Kidney (tissue), 14 donors: ENCODE measurements around the gene CDK6. TPM values are rescaled to one million over a fixed set of nuclear protein-coding genes. Genes with fewer than 3 reads are reported as not detected.

ENCODE experiments used
- DNase-seq, 5 donors: peaks; one replicate each; pipeline ENCODE4 v3.0.0-alpha.2; 2013 to 2020
- FAIRE-seq: peaks from 2 replicates; lab custom pipeline; 2012; peaks lifted over from hg19 to GRCh38; lab: Jason Lieb, UNC
- H3K27ac ChIP-seq, 2 donors: one replicate each; pipeline ENCODE4 v1.7.0; 2013; ENCODE audit warnings: low read depth in 2 of 2, low read length in 2 of 2, inconsistent platforms in 1 of 2
- H3K27me3 ChIP-seq: one replicate; pipeline ENCODE4 v1.7.1; 2013; ENCODE audit warnings: low read length, inconsistent platforms; ENCODE audit not compliant: control insufficient read depth, insufficient read depth
- H3K36me3 ChIP-seq, 3 donors: one replicate each; pipeline versions ENCODE4 v1.7.0 to v1.7.1; 2013; ENCODE audit warnings: low read length in 3 of 3, control low read depth in 1 of 3, inconsistent platforms in 1 of 3; ENCODE audit not compliant: insufficient read depth in 3 of 3, control insufficient read depth in 2 of 3
- H3K4me1 ChIP-seq, 3 donors: one replicate each; pipeline versions ENCODE4 v1.7.0 to v1.7.1; 2013; ENCODE audit warnings: low read length in 3 of 3, inconsistent platforms in 1 of 3, low read depth in 1 of 3; ENCODE audit not compliant: control insufficient read depth in 2 of 3, insufficient read depth in 2 of 3
- H3K4me3 ChIP-seq, 3 donors: one replicate each; pipeline versions ENCODE4 v1.7.0 to v1.8.1; 2013; ENCODE audit warnings: low read length in 3 of 3, control low read depth in 1 of 3, inconsistent platforms in 1 of 3
- H3K9ac ChIP-seq, 3 donors: one replicate each; pipeline versions ENCODE4 v1.7.0 to v1.7.1; 2013; ENCODE audit warnings: low read length in 3 of 3, control low read depth in 1 of 3, inconsistent platforms in 1 of 3
- H3K9me3 ChIP-seq, 3 donors: one replicate each; pipeline versions ENCODE4 v1.7.0 to v1.7.1; 2013; ENCODE audit warnings: low read length in 3 of 3, control low read depth in 1 of 3, inconsistent platforms in 1 of 3; ENCODE audit not compliant: control insufficient read depth in 2 of 3, insufficient read depth in 1 of 3
- CTCF ChIP-seq: IDR thresholded peaks from 3 replicates; pipeline ENCODE4 v1.5.1; 2012; ENCODE audit warnings: mild to moderate bottlenecking, moderate library complexity, borderline replicate concordance; ENCODE audit not compliant: insufficient read depth; ENCODE audit errors: extremely low read depth
- intact Hi-C: fragments of 100-400 bp; cut with DNase I; formaldehyde crosslinking; loops from one replicate; pipeline ENCODE4 v1.11.1; 2022
- polyA plus RNA-seq: library from polyadenylated mRNA; stranded (reverse); fragments of 350-450 nt; fragmentation: Illumina TruSeq; extraction: RNeasy Lipid Tissue Mini Kit (QIAGEN cat#74804); gene quantifications from one replicate; pipeline ENCODE4 v1.2.3, GENCODE V29; 2014; ENCODE audit warnings: low read depth, low replicate concordance; ENCODE audit not compliant: insufficient read depth
- total RNA-seq: library from RNA; stranded (reverse); fragmentation: NEBNext Ultra II Directional; extraction: Animal tissue kit (Norgen Biotek cat#: 25700); gene quantifications from one replicate; pipeline ENCODE4 v1.2.1, GENCODE V29; 2021
- donor health status: control.
- donor health status: control.
- donor health status: control.
- donor health status: control.
- donor health status: control.
- donor health status: DM: yes; HTN: yes; CAD: no.
- donor health status: Normal renal cell carcinoma (clear cell type).

The CDK6 gene
- total and polyA plus RNA-seq, 2 donors from 2014 or later = 3.6 to 20.8 TPM

GRCh38 chr7:92851732-92852131, 15.4 kb upstream of the CDK6 start:
- Histone ChIP-seq H3K9me3 (no peaks in the 10 kb centered on the region), H3K9ac (no peak overlapping the region), H3K27ac (no peak overlapping the region), H3K4me3 (no peak overlapping the region), H3K36me3 (no peaks in the 10 kb centered on the region), H3K27me3 (no peaks in the 10 kb centered on the region), H3K4me1 (no peaks in the 10 kb centered on the region)
- FAIRE-seq (no peak), DNase-seq (no peak)
- TF ChIP-seq CTCF = no peak
- intact Hi-C loops = no loop called here

GRCh38 chr7:92850516-92850915, 14.1 kb upstream of the CDK6 start:
- Histone ChIP-seq H3K27ac (no peak overlapping the region), H3K4me1 (no peaks in the 10 kb centered on the region), H3K4me3 (no peak overlapping the region), H3K27me3 (no peaks in the 10 kb centered on the region), H3K36me3 (no peaks in the 10 kb centered on the region), H3K9me3 (no peaks in the 10 kb centered on the region), H3K9ac (no peak overlapping the region)
- DNase-seq (no peak), FAIRE-seq (no peak)
- TF ChIP-seq CTCF = no peak
- intact Hi-C loops = no loop called here

- no peak overlapping the region for H3K4me3 ChIP-seq
- no peak overlapping the region for H3K27ac ChIP-seq
- H3K36me3 ChIP-seq = no peaks in the 10 kb centered on the region
- no peaks in the 10 kb centered on the region for H3K4me1 ChIP-seq
- no peak for FAIRE-seq
- H3K27me3 ChIP-seq = no peaks in the 10 kb centered on the region
- DNase-seq = no peak
- no peak for TF ChIP-seq CTCF
- no peaks in the 10 kb centered on the region for H3K9me3 ChIP-seq
- H3K9ac ChIP-seq = no peak overlapping the region
- intact Hi-C loops = no loop called here
Observed at GRCh38 chr7:92849322-92849721, 12.9 kb upstream of the CDK6 start.

GRCh38 chr7:92848851-92849250, 12.5 kb upstream of the CDK6 start:
- Histone ChIP-seq H3K27me3 (no peaks in the 10 kb centered on the region), H3K9ac (no peak overlapping the region), H3K27ac (no peak overlapping the region), H3K9me3 (no peaks in the 10 kb centered on the region), H3K4me3 (no peak overlapping the region), H3K4me1 (no peaks in the 10 kb centered on the region), H3K36me3 (no peaks in the 10 kb centered on the region)
- DNase-seq = no peak
- intact Hi-C loops = no loop called here
- no peak for TF ChIP-seq CTCF
- no peak for FAIRE-seq
